Measurements from ENCODE around the gene ARHGAP36.

ARHGAP36 gene

GRCh38 chrX:131084145-131084544, 26.0 kb downstream of the ARHGAP36 start:
- H3K9me3 ChIP-seq (ENCODE audit: low read length) = no peaks in the 10 kb centered on the region
- no peaks in the 10 kb centered on the region for H3K27me3 ChIP-seq (ENCODE audit: insufficient read depth, low read length)
- no peaks in the 10 kb centered on the region for H3K4me1 ChIP-seq (ENCODE audit: insufficient read depth, low read length, severe bottlenecking)
- H4K20me1 ChIP-seq (ENCODE audit: insufficient read depth, low read length) = no peaks in the 10 kb centered on the region
- no peak overlapping the region for H2AFZ ChIP-seq (ENCODE audit: low read length)
- no peak for TF ChIP-seq EZH2 (IDR thresholded peaks at IDR 0.05; ENCODE audit: borderline replicate concordance, low read length)
- TF ChIP-seq, protein P1, sequence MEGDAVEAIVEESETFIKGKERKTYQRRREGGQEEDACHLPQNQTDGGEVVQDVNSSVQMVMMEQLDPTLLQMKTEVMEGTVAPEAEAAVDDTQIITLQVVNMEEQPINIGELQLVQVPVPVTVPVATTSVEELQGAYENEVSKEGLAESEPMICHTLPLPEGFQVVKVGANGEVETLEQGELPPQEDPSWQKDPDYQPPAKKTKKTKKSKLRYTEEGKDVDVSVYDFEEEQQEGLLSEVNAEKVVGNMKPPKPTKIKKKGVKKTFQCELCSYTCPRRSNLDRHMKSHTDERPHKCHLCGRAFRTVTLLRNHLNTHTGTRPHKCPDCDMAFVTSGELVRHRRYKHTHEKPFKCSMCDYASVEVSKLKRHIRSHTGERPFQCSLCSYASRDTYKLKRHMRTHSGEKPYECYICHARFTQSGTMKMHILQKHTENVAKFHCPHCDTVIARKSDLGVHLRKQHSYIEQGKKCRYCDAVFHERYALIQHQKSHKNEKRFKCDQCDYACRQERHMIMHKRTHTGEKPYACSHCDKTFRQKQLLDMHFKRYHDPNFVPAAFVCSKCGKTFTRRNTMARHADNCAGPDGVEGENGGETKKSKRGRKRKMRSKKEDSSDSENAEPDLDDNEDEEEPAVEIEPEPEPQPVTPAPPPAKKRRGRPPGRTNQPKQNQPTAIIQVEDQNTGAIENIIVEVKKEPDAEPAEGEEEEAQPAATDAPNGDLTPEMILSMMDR (IDR thresholded peaks at IDR 0.05; ENCODE audit: low read length) = no peak
- no peaks in the 10 kb centered on the region for H3K79me2 ChIP-seq (ENCODE audit: insufficient read depth, low read length)
- H3F3A ChIP-seq (ENCODE audit: insufficient read depth, low read length) = no peaks in the 10 kb centered on the region
- no peak overlapping the region for H3K4me2 ChIP-seq (ENCODE audit: low read length)
- no peaks in the 10 kb centered on the region for H3K9me2 ChIP-seq (ENCODE audit: low read depth, low read length)
- H3K9ac ChIP-seq (ENCODE audit: low read length) = no peak overlapping the region
- H3K27ac ChIP-seq (ENCODE audit: low read depth, low read length, poor library complexity, severe bottlenecking) = no peak overlapping the region
- no peaks in the 10 kb centered on the region for H3K36me3 ChIP-seq (ENCODE audit: insufficient read depth, low read length)
- H3K4me3 ChIP-seq (ENCODE audit: low read depth, low read length, poor library complexity, severe bottlenecking) = no peak overlapping the region

GRCh38 chrX:131136776-131137175, 78.6 kb downstream of the ARHGAP36 start:
- no peaks in the 10 kb centered on the region for H3K79me2 ChIP-seq (ENCODE audit: insufficient read depth, low read length)
- no peak overlapping the region for H3K4me3 ChIP-seq (ENCODE audit: low read depth, low read length, poor library complexity, severe bottlenecking)
- H3F3A ChIP-seq (ENCODE audit: insufficient read depth, low read length) = no peaks in the 10 kb centered on the region
- H3K4me2 ChIP-seq (ENCODE audit: low read length) = no peak overlapping the region
- TF ChIP-seq EZH2 (IDR thresholded peaks at IDR 0.05; ENCODE audit: borderline replicate concordance, low read length) = no peak
- TF ChIP-seq, protein P1 (IDR thresholded peaks at IDR 0.05; ENCODE audit: low read length) = no peak
- no peaks in the 10 kb centered on the region for H4K20me1 ChIP-seq (ENCODE audit: insufficient read depth, low read length)
- H3K4me1 ChIP-seq (ENCODE audit: insufficient read depth, low read length, severe bottlenecking) = no peaks in the 10 kb centered on the region
- no peaks in the 10 kb centered on the region for H3K36me3 ChIP-seq (ENCODE audit: insufficient read depth, low read length)
- H3K27me3 ChIP-seq (ENCODE audit: insufficient read depth, low read length) = no peaks in the 10 kb centered on the region
- no peaks in the 10 kb centered on the region for H3K9me3 ChIP-seq (ENCODE audit: low read length)
- H3K9ac ChIP-seq (ENCODE audit: low read length) = no peak overlapping the region
- no peak overlapping the region for H2AFZ ChIP-seq (ENCODE audit: low read length)
- H3K9me2 ChIP-seq (ENCODE audit: low read depth, low read length) = no peaks in the 10 kb centered on the region
- no peak overlapping the region for H3K27ac ChIP-seq (ENCODE audit: low read depth, low read length, poor library complexity, severe bottlenecking)

DNA sequence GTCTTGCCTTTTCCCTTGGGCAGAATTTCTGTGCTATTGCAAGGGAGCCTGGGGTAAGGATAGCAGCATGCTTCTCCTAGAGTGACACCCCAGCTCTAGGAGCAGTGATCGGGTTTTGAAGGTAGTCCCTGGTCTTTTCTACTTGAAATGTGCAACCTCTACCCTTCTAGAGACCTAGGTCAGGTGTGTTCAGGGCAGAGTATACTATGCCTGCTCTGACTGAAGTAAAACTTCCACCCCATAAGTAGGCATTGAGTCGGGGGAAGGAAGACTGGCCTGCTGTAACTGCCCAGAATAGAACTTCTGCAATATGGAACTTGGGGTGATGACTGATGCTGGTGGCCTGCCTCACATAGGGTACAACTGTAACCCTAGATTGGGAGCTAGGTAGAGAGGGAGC, 80.9 kb downstream of the ARHGAP36 start:
- Histone ChIP-seq H3K36me3 (ENCODE audit: insufficient read depth, low read length) (no peaks in the 10 kb centered on the region), H2AFZ (ENCODE audit: low read length) (no peak overlapping the region), H3F3A (ENCODE audit: insufficient read depth, low read length) (no peaks in the 10 kb centered on the region), H3K27ac (ENCODE audit: low read depth, low read length, poor library complexity, severe bottlenecking) (no peak overlapping the region), H3K4me3 (ENCODE audit: low read depth, low read length, poor library complexity, severe bottlenecking) (no peak overlapping the region), H3K79me2 (ENCODE audit: insufficient read depth, low read length) (no peaks in the 10 kb centered on the region), H3K4me1 (ENCODE audit: insufficient read depth, low read length, severe bottlenecking) (no peaks in the 10 kb centered on the region), H3K9ac (ENCODE audit: low read length) (no peak overlapping the region), H4K20me1 (ENCODE audit: insufficient read depth, low read length) (no peaks in the 10 kb centered on the region), H3K27me3 (ENCODE audit: insufficient read depth, low read length) (no peaks in the 10 kb centered on the region), H3K9me3 (ENCODE audit: low read length) (no peaks in the 10 kb centered on the region), H3K9me2 (ENCODE audit: low read depth, low read length) (no peaks in the 10 kb centered on the region), H3K4me2 (ENCODE audit: low read length) (no peak overlapping the region)
- TF ChIP-seq, protein P1 (IDR thresholded peaks at IDR 0.05; ENCODE audit: low read length) = no peak
- TF ChIP-seq EZH2 (IDR thresholded peaks at IDR 0.05; ENCODE audit: borderline replicate concordance, low read length) = no peak

All from OCI-LY1 (cell line).